Measurements from ENCODE around the gene PTPRK.

GRCh38 chr6:128495536-128496333 is 24.7 kb downstream of the PTPRK start:
- TF ChIP-seq CTCF (IDR thresholded peaks at IDR 0.05) (no peak), EZH2 (IDR thresholded peaks at IDR 0.05; ENCODE audit: borderline replicate concordance, insufficient read depth, low read depth, low read length, poor library complexity, severe bottlenecking) (no peak)
